ENCODE results near the gene C1orf74.

DNA sequence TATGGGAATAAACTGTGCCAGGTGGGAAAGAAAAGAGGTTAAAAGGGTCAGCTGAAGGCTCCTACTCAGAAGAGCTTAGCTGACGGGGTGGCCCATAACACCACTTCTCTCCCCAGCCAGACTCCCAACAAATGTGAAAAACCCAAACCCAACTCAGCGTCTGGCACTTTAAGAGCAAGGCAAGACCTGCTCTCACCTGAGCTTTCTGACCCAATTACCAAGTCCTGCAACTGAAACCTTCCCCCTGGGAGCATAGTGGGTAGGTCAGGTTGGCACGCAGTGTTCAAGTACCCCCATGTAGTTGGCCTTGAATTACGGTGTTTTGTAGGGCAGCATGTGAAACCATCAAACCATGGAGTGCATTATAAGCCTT is 18.4 kb upstream of the C1orf74 start:
- TF ChIP-seq CTCF (IDR thresholded peaks at IDR 0.05) (no peak), POLR2A (IDR thresholded peaks at IDR 0.05) (no peak)

Data from thyroid gland (tissue), 4 donors.